Duodenal mucosa (tissue), 2 donors: ENCODE measurements around the gene GPR33.

Experiments
- H3K27ac ChIP-seq: one replicate; pipeline ENCODE4 v1.7.0; 2013; ENCODE audit warnings: low read depth, low read length
- H3K27me3 ChIP-seq, 2 donors: one replicate each; pipeline ENCODE4 v1.7.0; 2013; ENCODE audit warnings: low read length in 2 of 2, control low read depth in 1 of 2; ENCODE audit not compliant: insufficient read depth in 2 of 2, control insufficient read depth in 1 of 2
- H3K36me3 ChIP-seq, 2 donors: one replicate each; pipeline ENCODE4 v1.7.0; 2013; ENCODE audit warnings: low read length in 2 of 2, control low read depth in 1 of 2; ENCODE audit not compliant: insufficient read depth in 2 of 2, control insufficient read depth in 1 of 2
- H3K4me1 ChIP-seq, 2 donors: one replicate each; pipeline ENCODE4 v1.7.0; 2013; ENCODE audit warnings: low read length in 2 of 2, control low read depth in 1 of 2; ENCODE audit not compliant: insufficient read depth in 2 of 2, control insufficient read depth in 1 of 2
- H3K4me3 ChIP-seq, 2 donors: one replicate each; pipeline ENCODE4 v1.7.0; 2013; ENCODE audit warnings: low read length in 2 of 2, low read depth in 1 of 2
- H3K9ac ChIP-seq, 2 donors: one replicate each; pipeline ENCODE4 v1.7.0; 2013; ENCODE audit warnings: low read length in 2 of 2, low read depth in 1 of 2
- H3K9me3 ChIP-seq, 2 donors: one replicate each; pipeline ENCODE4 v1.7.0; 2013; ENCODE audit warnings: low read length in 2 of 2, control low read depth in 1 of 2; ENCODE audit not compliant: control insufficient read depth in 1 of 2

GPR33 gene

GRCh38 chr14:31501870-31502269 lies 14.0 kb upstream of the GPR33 start:
- Histone ChIP-seq H3K9me3 (no peaks in the 10 kb centered on the region), H3K36me3 (no peaks in the 10 kb centered on the region), H3K27ac (no peak overlapping the region), H3K4me1 (no peaks in the 10 kb centered on the region), H3K4me3 (no peak overlapping the region), H3K9ac (no peak overlapping the region), H3K27me3 (no peaks in the 10 kb centered on the region)

GRCh38 chr14:31492759-31493498 lies 5.1 kb upstream of the GPR33 start:
- no peak overlapping the region for H3K9ac ChIP-seq
- no peak overlapping the region for H3K27ac ChIP-seq
- no peaks in the 10 kb centered on the region for H3K36me3 ChIP-seq

GRCh38 chr14:31489691-31490090 lies 1.9 kb upstream of the GPR33 start:
- Histone ChIP-seq H3K4me1 (no peaks in the 10 kb centered on the region), H3K27me3 (no peaks in the 10 kb centered on the region), H3K27ac (no peak overlapping the region), H3K9me3 (peaks cover 0 to 2% of the 10 kb centered on the region in 2 donors), H3K9ac (no peak overlapping the region), H3K36me3 (no peaks in the 10 kb centered on the region), H3K4me3 (no peak overlapping the region)

More at GRCh38 chr14:31492759-31493498, 5.1 kb upstream of the GPR33 start:
- peaks cover 0 to 2% of the 10 kb centered on the region in 2 donors for H3K9me3 ChIP-seq
- no peaks in the 10 kb centered on the region for H3K27me3 ChIP-seq
- H3K4me3 ChIP-seq, result no peak overlapping the region
- H3K4me1 ChIP-seq, result no peaks in the 10 kb centered on the region

GRCh38 chr14:31486764-31487163 lies 1.1 kb downstream of the GPR33 start:
- no peak overlapping the region for H3K9ac ChIP-seq
- H3K4me1 ChIP-seq, result no peaks in the 10 kb centered on the region

GRCh38 chr14:31484754-31485153 lies 3.1 kb downstream of the GPR33 start:
- Histone ChIP-seq H3K4me1 (no peaks in the 10 kb centered on the region), H3K27ac (no peak overlapping the region), H3K27me3 (no peaks in the 10 kb centered on the region), H3K36me3 (no peaks in the 10 kb centered on the region), H3K9ac (no peak overlapping the region), H3K9me3 (no peaks in the 10 kb centered on the region), H3K4me3 (no peak overlapping the region)

More at GRCh38 chr14:31486764-31487163, 1.1 kb downstream of the GPR33 start:
- Histone ChIP-seq H3K36me3 (no peaks in the 10 kb centered on the region), H3K27ac (no peak overlapping the region), H3K9me3 (no peaks in the 10 kb centered on the region), H3K27me3 (no peaks in the 10 kb centered on the region), H3K4me3 (no peak overlapping the region)

GRCh38 chr14:31480156-31480555 lies 7.7 kb downstream of the GPR33 start:
- Histone ChIP-seq H3K4me1 (no peaks in the 10 kb centered on the region), H3K4me3 (no peak overlapping the region), H3K27ac (no peak overlapping the region)

GRCh38 chr14:31479027-31479426 lies 8.8 kb downstream of the GPR33 start:
- no peak overlapping the region for H3K27ac ChIP-seq
- no peaks in the 10 kb centered on the region for H3K9me3 ChIP-seq
- H3K4me1 ChIP-seq, result no peaks in the 10 kb centered on the region
- no peaks in the 10 kb centered on the region for H3K27me3 ChIP-seq
- H3K36me3 ChIP-seq, result no peaks in the 10 kb centered on the region
- no peak overlapping the region for H3K4me3 ChIP-seq
- no peak overlapping the region for H3K9ac ChIP-seq

More at GRCh38 chr14:31480156-31480555, 7.7 kb downstream of the GPR33 start:
- Histone ChIP-seq H3K36me3 (no peaks in the 10 kb centered on the region), H3K27me3 (no peaks in the 10 kb centered on the region), H3K9me3 (no peaks in the 10 kb centered on the region), H3K9ac (no peak overlapping the region)

GRCh38 chr14:31477248-31477647 lies 10.6 kb downstream of the GPR33 start:
- H3K27ac ChIP-seq, result no peak overlapping the region
- no peaks in the 10 kb centered on the region for H3K9me3 ChIP-seq
- H3K36me3 ChIP-seq, result no peaks in the 10 kb centered on the region
- H3K4me1 ChIP-seq, result no peaks in the 10 kb centered on the region
- H3K4me3 ChIP-seq, result no peak overlapping the region
- H3K27me3 ChIP-seq, result no peaks in the 10 kb centered on the region
- no peak overlapping the region for H3K9ac ChIP-seq

GRCh38 chr14:31476131-31476866 lies 11.5 kb downstream of the GPR33 start:
- Histone ChIP-seq H3K27ac (no peak overlapping the region), H3K9ac (no peak overlapping the region), H3K9me3 (no peaks in the 10 kb centered on the region), H3K4me1 (no peaks in the 10 kb centered on the region), H3K27me3 (no peaks in the 10 kb centered on the region), H3K4me3 (no peak overlapping the region), H3K36me3 (no peaks in the 10 kb centered on the region)

GRCh38 chr14:31466554-31466953 lies 21.3 kb downstream of the GPR33 start:
- H3K9me3 ChIP-seq, result no peaks in the 10 kb centered on the region
- H3K4me1 ChIP-seq, result no peaks in the 10 kb centered on the region
- no peaks in the 10 kb centered on the region for H3K27me3 ChIP-seq
- no peak overlapping the region for H3K27ac ChIP-seq
- no peaks in the 10 kb centered on the region for H3K36me3 ChIP-seq
- no peak overlapping the region for H3K4me3 ChIP-seq
- H3K9ac ChIP-seq, result no peak overlapping the region
